H1 (cell line): ENCODE results near the gene CHRNA9. TPM values are rescaled to one million over a fixed set of nuclear protein-coding genes. Genes with fewer than 3 reads are reported as not detected.

Experiments used
- CTCF ChIA-PET: fragments of 300-600 bp; sonication (Branson Sonifier 250); formaldehyde crosslinking; loops from one replicate; lab custom pipeline; 2021; ENCODE audit not compliant: partially characterized antibody; lab: Charles Lee
- POLR2A ChIA-PET: fragments of 300-600 bp; sonication (Branson Sonifier 250); formaldehyde crosslinking; loops from one replicate; lab custom pipeline; 2021; ENCODE audit warnings: inconsistent platforms; ENCODE audit not compliant: partially characterized antibody; lab: Charles Lee
- DNase-seq, 2 experiments: peaks; one replicate each; pipeline versions ENCODE4 v3.0.0 to v3.0.0-alpha.2; 2010 to 2022; ENCODE audit warnings: low spot score in 2 of 2, low read depth in 1 of 2, mixed read lengths in 1 of 2
- FAIRE-seq: peaks from 2 replicates; lab custom pipeline; 2011; peaks lifted over from hg19 to GRCh38; lab: Jason Lieb, UNC
- H2AFZ ChIP-seq: 2 replicates; pipeline ENCODE4 v1.8.1; 2012; ENCODE audit warnings: low read length, inconsistent platforms
- H2AK5ac ChIP-seq: 2 replicates; pipeline ENCODE4 v1.6.1; 2013; ENCODE audit warnings: low read depth, low read length
- H2BK120ac ChIP-seq: replicated peaks from 2 replicates; pipeline ENCODE3; 2013; ENCODE audit warnings: low read depth, low read length, inconsistent platforms
- H2BK12ac ChIP-seq: 2 replicates; pipeline ENCODE4 v1.6.1; 2013; ENCODE audit warnings: low read depth, low read length
- H2BK15ac ChIP-seq: 2 replicates; pipeline ENCODE4 v1.6.1; 2013; ENCODE audit warnings: low read length
- H2BK20ac ChIP-seq: 2 replicates; pipeline ENCODE4 v1.6.1; 2013; ENCODE audit warnings: low read length
- H2BK5ac ChIP-seq: 2 replicates; pipeline ENCODE4 v1.6.1; 2013; ENCODE audit warnings: low read depth, low read length
- H3K14ac ChIP-seq: 2 replicates; pipeline ENCODE4 v1.6.1; 2013; ENCODE audit warnings: inconsistent platforms; ENCODE audit not compliant: insufficient read length
- H3K18ac ChIP-seq: 2 replicates; pipeline ENCODE4 v1.6.1; 2013; ENCODE audit warnings: low read length; ENCODE audit errors: extremely low read depth
- H3K23ac ChIP-seq: 2 replicates; pipeline ENCODE4 v1.6.1; 2013; ENCODE audit warnings: inconsistent platforms; ENCODE audit not compliant: insufficient read length
- H3K23me2 ChIP-seq: 2 replicates; pipeline ENCODE4 v1.6.1; 2013; ENCODE audit warnings: low read depth, low read length
- H3K27ac ChIP-seq: 2 replicates; pipeline ENCODE4 v1.6.1; 2011; ENCODE audit warnings: low read depth, low read length, inconsistent platforms
- H3K27me3 ChIP-seq, 4 experiments: replicated peaks in 1 of 4; 1 replicate in 1 of 4; 2 replicates in 3 of 4; pipeline versions ENCODE4 v1.6.1 to v1.8.1; 2011 to 2013; ENCODE audit warnings: low read length in 3 of 4, mild to moderate bottlenecking in 3 of 4, inconsistent platforms in 2 of 4, mixed read lengths in 2 of 4, moderate library complexity in 1 of 4; ENCODE audit not compliant: control insufficient read depth in 3 of 4, insufficient read depth in 3 of 4; ENCODE audit errors: extremely low read depth in 1 of 4
- H3K36me3 ChIP-seq, 4 experiments: 2 replicates each; pipeline versions ENCODE4 v1.6.1 to v1.8.1; 2011 to 2013; ENCODE audit warnings: mild to moderate bottlenecking in 4 of 4, low read length in 3 of 4, moderate library complexity in 2 of 4, control low read depth in 1 of 4, inconsistent platforms in 1 of 4; ENCODE audit not compliant: insufficient read depth in 4 of 4, control insufficient read depth in 2 of 4
- H3K4ac ChIP-seq: replicated peaks from 2 replicates; pipeline ENCODE3; 2013; ENCODE audit warnings: low read length, low read depth, mixed read lengths, inconsistent platforms; ENCODE audit not compliant: insufficient read length
- H3K4me1 ChIP-seq, 4 experiments: replicated peaks in 1 of 4; 1 replicate in 1 of 4; 2 replicates in 3 of 4; pipeline versions ENCODE4 v1.6.1 to v1.8.1; 2011 to 2013; ENCODE audit warnings: low read length in 3 of 4, inconsistent platforms in 2 of 4, mixed read lengths in 1 of 4; ENCODE audit not compliant: insufficient read depth in 4 of 4, control insufficient read depth in 3 of 4
- H3K4me2 ChIP-seq, 2 experiments: 2 replicates each; pipeline versions ENCODE4 v1.6.1 to v1.8.1; 2011 to 2013; ENCODE audit warnings: low read depth in 2 of 2, low read length in 2 of 2, control low read depth in 1 of 2, inconsistent platforms in 1 of 2, mild to moderate bottlenecking in 1 of 2; ENCODE audit not compliant: insufficient read depth in 1 of 2
- H3K4me3 ChIP-seq, 4 experiments: fragments of 200-600, 300-600 bp in 1 of 4; sonication (generic), shearing (Covaris generic), sonication (Bioruptor Twin) in 1 of 4; 2 replicates each; pipeline versions ENCODE4 v1.5.1 to v1.8.1; 2011 to 2016; ENCODE audit warnings: low read length in 4 of 4, low read depth in 3 of 4, control low read depth in 2 of 4, inconsistent platforms in 2 of 4, mild to moderate bottlenecking in 2 of 4, mixed read lengths in 1 of 4, moderate library complexity in 1 of 4; ENCODE audit not compliant: insufficient read depth in 2 of 4; ENCODE audit errors: extremely low read depth in 1 of 4
- H3K56ac ChIP-seq: replicated peaks from 2 replicates; pipeline ENCODE3; 2013; ENCODE audit warnings: low read depth, mild to moderate bottlenecking, mixed read lengths, low read length, inconsistent platforms; ENCODE audit not compliant: insufficient read length
- H3K79me1 ChIP-seq: 2 replicates; pipeline ENCODE4 v1.6.1; 2013; ENCODE audit warnings: low read depth, low read length, control low read depth
- H3K79me2 ChIP-seq, 2 experiments: 2 replicates each; pipeline versions ENCODE4 v1.6.1 to v1.8.1; 2012 to 2013; ENCODE audit warnings: low read length in 2 of 2, mild to moderate bottlenecking in 2 of 2, inconsistent platforms in 1 of 2; ENCODE audit not compliant: insufficient read depth in 2 of 2, control insufficient read depth in 1 of 2
- H3K9ac ChIP-seq, 4 experiments: replicated peaks in 1 of 4; 1 replicate in 1 of 4; 2 replicates in 3 of 4; pipeline versions ENCODE4 v1.6.1 to v1.8.1; 2011 to 2013; ENCODE audit warnings: low read depth in 3 of 4, low read length in 3 of 4, control low read depth in 2 of 4, mild to moderate bottlenecking in 2 of 4, moderate library complexity in 2 of 4, inconsistent platforms in 1 of 4; ENCODE audit errors: extremely low read depth in 1 of 4
- H3K9me3 ChIP-seq, 2 experiments: 2 replicates each; pipeline versions ENCODE4 v1.6.1 to v1.8.1; 2012 to 2013; ENCODE audit warnings: mild to moderate bottlenecking in 2 of 2, moderate library complexity in 2 of 2, control low read depth in 1 of 2, inconsistent platforms in 1 of 2, low read depth in 1 of 2, low read length in 1 of 2, mixed read lengths in 1 of 2; ENCODE audit not compliant: insufficient read depth in 2 of 2
- H4K20me1 ChIP-seq, 2 experiments: replicated peaks in 1 of 2; 2 replicates each; pipeline versions ENCODE3 to v1.8.1; 2011 to 2013; ENCODE audit warnings: inconsistent platforms in 2 of 2, low read length in 2 of 2, mild to moderate bottlenecking in 1 of 2; ENCODE audit not compliant: insufficient read depth in 2 of 2, control insufficient read depth in 1 of 2
- H4K5ac ChIP-seq: 2 replicates; pipeline ENCODE4 v1.6.1; 2013; ENCODE audit warnings: low read length, low read depth, mixed read lengths, inconsistent platforms; ENCODE audit not compliant: insufficient read length
- H4K8ac ChIP-seq: 2 replicates; pipeline ENCODE4 v1.8.0; 2013; ENCODE audit warnings: mild to moderate bottlenecking, moderate library complexity, low read length, inconsistent platforms; ENCODE audit not compliant: insufficient read depth; ENCODE audit errors: extremely low read depth
- H4K91ac ChIP-seq: replicated peaks from 2 replicates; pipeline ENCODE3; 2013; ENCODE audit warnings: low read length, mixed read lengths, inconsistent platforms; ENCODE audit not compliant: insufficient read length
- EGR1 ChIP-seq: IDR thresholded peaks from 2 replicates; pipeline ENCODE4 v1.6.1; 2011; ENCODE audit warnings: low read depth, low read length, borderline replicate concordance
- TAF7 ChIP-seq: optimal IDR thresholded peaks from 2 replicates; pipeline ENCODE3; 2011; ENCODE audit warnings: low read depth, mild to moderate bottlenecking, inconsistent platforms, low read length, moderate library complexity, borderline replicate concordance
- WGBS, 2 experiments: shearing (Covaris generic) in 1 of 2; methylation state at CpG; one replicate each; pipeline versions ENCODE4 v1.1.6 to v1.1.7; 2013 to 2015; ENCODE audit warnings: low lambda C conversion rate in 2 of 2, mixed read lengths in 2 of 2, inconsistent platforms in 1 of 2, low coverage in 1 of 2, missing lambda C conversion rate in 1 of 2; ENCODE audit not compliant: insufficient replicate concordance in 2 of 2, insufficient coverage in 1 of 2, insufficient read length in 1 of 2; ENCODE audit errors: extremely low coverage in 1 of 2, missing lambda C conversion rate in 1 of 2; 5-methylcytosine and 5-hydroxymethylcytosine counted together
- polyA plus RNA-seq, 7 experiments: library from polyadenylated mRNA; depleted of rRNA in 3 of 7; stranded (reverse) in 5 of 7; unstranded in 2 of 7; fragments of >200 nt in 5 of 7; fragments of 200-250 nt in 2 of 7; gene quantifications; 1 replicate in 5 of 7; 2 replicates in 1 of 7; 4 replicates in 1 of 7; pipeline versions ENCODE4 v1.2.1 to v1.2.3, GENCODE V29; 2011 to 2013; ENCODE audit warnings: missing spikeins in 2 of 7, mixed read lengths in 2 of 7
- total RNA-seq: library from RNA; stranded (reverse); fragmentation: NEBNext Ultra II Directional; extraction: Animal tissue kit (Norgen Biotek cat#: 25700); gene quantifications from 2 replicates; pipeline ENCODE4 v1.2.1, GENCODE V29; 2021
- TF ChIP-seq, protein P1 (sequence below): IDR thresholded peaks from 2 replicates; pipeline ENCODE4 v1.6.1; 2012; ENCODE audit warnings: inconsistent platforms

The CHRNA9 gene
- total and polyA plus RNA-seq, 2 of the 8 experiments (the other 6 are each of a cell fraction or from before 2014, with no cell fraction given) = 1.4 to 3.3 TPM

GRCh38 chr4:40394236-40394635 lies 59.1 kb downstream of the CHRNA9 start:
- H4K5ac ChIP-seq = no peak overlapping the region
- no peak overlapping the region for H2BK15ac ChIP-seq
- H4K8ac ChIP-seq = no peak overlapping the region
- H2AFZ ChIP-seq = no peak overlapping the region
- no peak overlapping the region for H3K27ac ChIP-seq
- H3K23me2 ChIP-seq = no peaks in the 10 kb centered on the region
- TF ChIP-seq EGR1 = no peak
- no peak for TF ChIP-seq TAF7
- TF ChIP-seq, protein P1, sequence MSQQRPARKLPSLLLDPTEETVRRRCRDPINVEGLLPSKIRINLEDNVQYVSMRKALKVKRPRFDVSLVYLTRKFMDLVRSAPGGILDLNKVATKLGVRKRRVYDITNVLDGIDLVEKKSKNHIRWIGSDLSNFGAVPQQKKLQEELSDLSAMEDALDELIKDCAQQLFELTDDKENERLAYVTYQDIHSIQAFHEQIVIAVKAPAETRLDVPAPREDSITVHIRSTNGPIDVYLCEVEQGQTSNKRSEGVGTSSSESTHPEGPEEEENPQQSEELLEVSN = no peak
- H3K56ac ChIP-seq = no peak overlapping the region
- no peak overlapping the region for H2BK120ac ChIP-seq
- ChIA-PET POLR2A (interaction anchor here (1.4 kb wide), 1 partner anchor 8 kb away, joined by 3 read pairs; no protein-coding TSS in a partner anchor), CTCF (interaction anchor here (0.7 to 1.9 kb wide), 2 partner anchors 69 to 325 kb away, joined by 3 to 7 read pairs; no protein-coding TSS in a partner anchor)
- no peak for DNase-seq
- no peak overlapping the region for H2AK5ac ChIP-seq
- 80% methylated on average over 6 of the region's 6 CpGs; no CpG with 5 or more reads in 1 of the 2 experiments for WGBS, 2 experiments
- H3K23ac ChIP-seq = no peak overlapping the region
- no peak overlapping the region for H3K18ac ChIP-seq
- no peaks in the 10 kb centered on the region for H3K79me2 ChIP-seq
- no peaks in the 10 kb centered on the region for H3K9me3 ChIP-seq
- H3K4me1 ChIP-seq = peaks cover 0 to 10% (median 3%) of the 10 kb centered on the region in 4 experiments; a peak in 3 of 7 replicates
- H2BK5ac ChIP-seq = no peak overlapping the region
- no peak for FAIRE-seq
- H3K14ac ChIP-seq = no peak overlapping the region
- H3K9ac ChIP-seq = no peak overlapping the region
- H3K4ac ChIP-seq = no peak overlapping the region
- H2BK12ac ChIP-seq = no peak overlapping the region
- no peaks in the 10 kb centered on the region for H4K20me1 ChIP-seq
- no peaks in the 10 kb centered on the region for H3K27me3 ChIP-seq
- no peaks in the 10 kb centered on the region for H3K79me1 ChIP-seq
- no peaks in the 10 kb centered on the region for H3K36me3 ChIP-seq
- H2BK20ac ChIP-seq = no peak overlapping the region
- H3K4me3 ChIP-seq = no peak overlapping the region
- H4K91ac ChIP-seq = no peak overlapping the region
- H3K4me2 ChIP-seq = no peak overlapping the region
